ENCODE measurements around the gene IFI27. TPM values are rescaled to one million over a fixed set of nuclear protein-coding genes. Genes with fewer than 3 reads are reported as not detected.

IFI27 gene
- total and polyA plus RNA-seq, 12 donors, result 15.9 to 1,446 (median 373) TPM

DNA sequence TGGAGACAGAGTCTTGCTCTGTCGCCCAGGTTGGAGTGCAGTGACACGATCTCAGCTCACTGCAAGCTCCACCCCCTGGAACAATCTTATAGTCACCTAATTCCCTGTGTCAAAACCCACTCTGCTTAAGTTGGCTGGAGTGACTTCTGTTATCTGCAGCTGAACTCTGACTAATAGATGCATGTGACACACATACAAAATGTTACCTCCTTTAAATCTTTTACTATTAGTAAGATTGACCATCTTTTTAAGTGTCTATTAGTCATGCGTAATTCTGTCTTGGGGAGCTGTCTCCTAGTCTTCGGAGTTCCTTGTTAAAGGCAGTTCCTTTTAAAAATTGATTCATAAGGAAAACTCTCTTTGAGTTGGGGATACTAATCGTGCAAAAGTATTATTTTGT, 22.0 kb upstream of the IFI27 start:
- Histone ChIP-seq H3K4me3 (no peak overlapping the region), H3K27ac (no peak overlapping the region), H3K27me3 (no peaks in the 10 kb centered on the region), H3K9me3 (replicated peaks in 1 of 3) (no peaks in the 10 kb centered on the region), H3K4me1 (replicated peaks in 1 of 2) (peaks cover 14 to 21% of the 10 kb centered on the region in 2 donors), H3K36me3 (replicated peaks in 1 of 2) (no peaks in the 10 kb centered on the region)
- TF ChIP-seq CTCF (IDR thresholded peaks at IDR 0.05) (no peak), POLR2A (IDR thresholded peaks at IDR 0.05) (no peak)
- 37 to 62% (median 50%) methylated on average over 5 of the region's 5 CpGs for WGBS, 4 donors
- peak in 2 of 7 donors; percentile 29 to 35 for DNase-seq
- intact Hi-C loops (cut with DNase I), result no loop called here

DNA sequence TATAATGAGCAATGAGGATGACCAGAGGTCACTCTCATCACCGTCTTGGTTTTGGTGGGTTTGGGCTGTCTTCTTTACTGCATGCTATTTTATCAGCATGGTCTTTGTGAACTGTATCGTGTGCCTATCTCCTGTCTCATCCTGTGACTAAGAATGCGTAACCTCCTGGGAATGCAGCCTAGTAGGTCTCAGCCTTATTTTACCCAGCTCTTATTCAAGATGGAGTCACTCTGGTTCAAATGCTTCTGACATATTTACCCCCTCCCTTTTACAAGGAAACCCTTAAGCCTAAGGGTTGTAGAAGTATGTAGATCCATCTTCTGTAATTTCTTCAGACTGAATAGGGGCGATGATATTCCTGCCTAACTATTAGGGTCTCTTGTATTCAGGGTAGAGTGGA, 21.1 kb upstream of the IFI27 start:
- DNase-seq, result no peak
- Histone ChIP-seq H3K4me3 (no peak overlapping the region), H3K9me3 (replicated peaks in 1 of 3) (no peaks in the 10 kb centered on the region), H3K36me3 (replicated peaks in 1 of 2) (no peaks in the 10 kb centered on the region), H3K27ac (no peak overlapping the region), H3K4me1 (replicated peaks in 1 of 2) (peaks cover 9 to 16% of the 10 kb centered on the region in 2 donors), H3K27me3 (no peaks in the 10 kb centered on the region)
- 84 to 86% (median 85%) methylated on average over 4 of the region's 4 CpGs for WGBS, 4 donors
- intact Hi-C loops (cut with DNase I), result no loop called here
- TF ChIP-seq POLR2A (IDR thresholded peaks at IDR 0.05), result no peak
- TF ChIP-seq CTCF (IDR thresholded peaks at IDR 0.05), result no peak

GRCh38 chr14:94093418-94093817, 17.1 kb upstream of the IFI27 start:
- peaks cover 0 to 7% of the 10 kb centered on the region in 2 donors for H3K36me3 ChIP-seq (replicated peaks in 1 of 2)
- H3K27me3 ChIP-seq, result no peaks in the 10 kb centered on the region
- no peak for DNase-seq
- TF ChIP-seq POLR2A (IDR thresholded peaks at IDR 0.05), result no peak
- TF ChIP-seq CTCF (IDR thresholded peaks at IDR 0.05), result no peak
- intact Hi-C loops (cut with DNase I), result no loop called here
- no peaks in the 10 kb centered on the region for H3K9me3 ChIP-seq (replicated peaks in 1 of 3)
- peaks cover 5 to 7% of the 10 kb centered on the region in 2 donors for H3K4me1 ChIP-seq (replicated peaks in 1 of 2)
- H3K27ac ChIP-seq, result no peak overlapping the region
- WGBS, 4 donors, result 96 to 100% (median 98%) methylated on average over 2 of the region's 2 CpGs
- no peak overlapping the region for H3K4me3 ChIP-seq

DNA sequence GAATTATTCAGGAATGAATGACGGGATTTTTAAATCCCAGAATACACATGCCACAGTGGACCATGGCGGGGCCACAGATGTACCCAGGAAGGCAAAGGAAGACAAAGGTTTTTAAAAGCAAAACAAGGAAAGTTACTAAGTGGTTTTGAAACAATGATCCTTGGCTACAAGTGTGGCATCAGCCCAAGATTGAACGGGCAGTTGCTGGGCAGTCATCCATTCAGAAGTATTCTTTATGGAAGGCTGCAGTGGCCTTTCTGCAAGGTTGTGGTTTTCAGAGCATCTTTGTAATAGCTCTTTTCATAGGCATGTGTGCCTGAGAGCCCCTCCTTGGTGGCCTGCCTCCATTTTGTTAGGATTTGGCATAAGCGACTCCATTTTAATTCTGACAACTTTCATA, 13.4 kb upstream of the IFI27 start:
- H3K36me3 ChIP-seq (replicated peaks in 1 of 2), result peaks cover 0 to 7% of the 10 kb centered on the region in 2 donors
- no peak for DNase-seq
- no peak overlapping the region for H3K4me3 ChIP-seq
- H3K9me3 ChIP-seq (replicated peaks in 1 of 3), result no peaks in the 10 kb centered on the region
- no peak for TF ChIP-seq CTCF (IDR thresholded peaks at IDR 0.05)
- no peak for TF ChIP-seq POLR2A (IDR thresholded peaks at IDR 0.05)
- intact Hi-C loops (cut with DNase I), result no loop called here
- peaks cover 0 to 4% of the 10 kb centered on the region in 2 donors for H3K4me1 ChIP-seq (replicated peaks in 1 of 2)
- no peak overlapping the region for H3K27ac ChIP-seq
- WGBS, 4 donors, result 89 to 98% (median 95%) methylated on average over 4 of the region's 4 CpGs
- H3K27me3 ChIP-seq, result no peaks in the 10 kb centered on the region

Data from adrenal gland (tissue), 12 donors.